Astrocyte of the hippocampus (primary cell): ENCODE measurements around the gene PAGE5.

Experiments
- DNase-seq: peaks from one replicate; pipeline ENCODE4 v3.0.0; 2011; ENCODE audit warnings: low read depth, low spot score

PAGE5 gene, protein sequence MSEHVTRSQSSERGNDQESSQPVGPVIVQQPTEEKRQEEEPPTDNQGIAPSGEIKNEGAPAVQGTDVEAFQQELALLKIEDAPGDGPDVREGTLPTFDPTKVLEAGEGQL

DNA sequence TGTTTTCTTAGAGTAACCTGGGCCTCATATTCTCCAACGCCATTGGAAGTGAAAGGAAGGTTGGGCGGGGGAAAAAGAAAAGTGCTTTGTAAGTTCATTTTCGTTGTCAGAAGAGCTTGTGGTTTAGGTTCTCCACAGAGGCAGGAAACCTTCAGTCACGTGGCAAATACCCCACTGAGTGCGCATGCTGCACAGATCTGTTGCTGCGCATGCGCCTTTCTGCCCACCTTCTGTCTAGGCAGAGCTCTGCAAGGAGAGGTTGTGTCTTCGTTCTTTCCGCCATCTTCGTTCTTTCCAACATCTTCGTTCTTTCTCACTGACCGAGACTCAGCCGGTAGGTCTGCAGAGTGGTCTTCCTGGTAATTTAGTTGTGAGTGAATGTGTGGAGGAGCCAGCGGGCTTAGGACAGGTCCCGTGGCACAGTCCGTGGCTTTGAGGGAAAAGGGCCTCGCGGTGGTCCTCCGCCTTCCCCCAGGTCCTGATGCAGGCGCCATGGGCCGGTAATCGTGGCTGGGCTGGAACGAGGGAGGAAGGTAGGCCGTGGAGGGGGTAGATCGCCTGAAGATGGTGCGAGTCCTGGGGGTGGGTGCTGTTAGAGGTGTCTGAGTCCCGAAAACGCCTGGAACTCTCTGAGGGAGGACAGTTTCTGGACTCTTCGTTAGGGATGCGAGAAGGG, at the start of gene PAGE5:
TSS of gene PAGE5 (plus strand) at position 228 of the 676 bp plus-strand sequence. CDS start 1,037 bp downstream, outside the sequence.
- no peak for DNase-seq

DNA sequence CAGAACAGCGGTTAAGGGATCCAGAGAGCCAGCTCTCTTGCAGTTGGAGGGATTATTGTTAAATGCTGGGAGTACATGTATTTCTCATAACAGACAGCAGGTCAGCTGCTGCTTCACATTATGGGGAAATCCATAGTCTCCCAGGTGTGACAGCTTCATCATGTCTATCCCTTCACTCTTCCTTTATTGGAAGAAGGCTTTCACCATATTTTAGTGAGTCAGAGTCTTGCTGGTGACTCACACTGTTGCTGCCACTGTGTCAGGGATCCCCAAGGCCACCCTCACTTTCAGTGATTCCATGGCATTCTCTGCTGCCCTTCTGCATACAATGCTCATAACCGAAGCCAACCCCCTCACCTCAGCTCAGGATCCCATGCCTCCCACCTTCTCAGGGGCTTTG, 32.9 kb upstream of the PAGE5 start:
- no peak for DNase-seq

GRCh38 chrX:55196688-55197087, 23.5 kb upstream of the PAGE5 start:
- DNase-seq: no peak

GRCh38 chrX:55201930-55202579, 18.1 kb upstream of the PAGE5 start:
- no peak for DNase-seq

GRCh38 chrX:55206162-55206941, 13.8 kb upstream of the PAGE5 start:
- DNase-seq: no peak

DNA sequence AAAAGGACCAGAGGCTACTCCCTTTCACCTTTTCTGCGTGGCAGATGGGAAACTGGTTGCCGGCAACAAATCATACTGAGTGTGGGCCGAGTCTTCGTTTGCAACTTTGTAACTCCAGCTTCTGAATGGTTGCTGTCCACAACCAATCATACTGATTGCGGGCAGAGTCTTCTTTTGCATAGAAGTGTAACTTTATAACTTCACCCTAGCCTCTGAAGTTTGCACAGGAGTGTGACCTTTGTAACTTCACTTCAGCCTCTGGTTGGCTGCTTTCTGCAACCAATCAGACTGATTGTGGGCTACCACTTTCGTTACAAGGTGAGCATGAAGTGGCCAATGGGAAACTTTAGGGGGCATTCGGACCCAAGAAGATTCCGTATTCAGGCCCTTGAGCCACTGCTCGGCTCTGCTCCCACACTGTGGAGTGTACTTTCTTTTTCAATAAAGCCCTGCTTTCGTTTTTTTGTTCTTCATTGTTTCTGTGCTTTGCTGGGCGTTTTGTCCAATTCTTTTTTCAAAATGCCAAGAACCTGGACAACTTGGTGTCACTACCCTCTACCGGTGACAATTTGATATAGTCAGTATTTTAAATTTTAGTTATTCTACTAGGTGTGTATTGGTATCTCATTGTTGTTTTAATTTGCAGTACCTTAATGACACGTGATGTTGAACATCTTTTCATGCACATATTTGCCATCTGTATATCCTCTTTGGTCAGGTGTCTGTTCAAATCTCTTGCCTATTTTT, 9.0 kb upstream of the PAGE5 start:
- DNase-seq: no peak

DNA sequence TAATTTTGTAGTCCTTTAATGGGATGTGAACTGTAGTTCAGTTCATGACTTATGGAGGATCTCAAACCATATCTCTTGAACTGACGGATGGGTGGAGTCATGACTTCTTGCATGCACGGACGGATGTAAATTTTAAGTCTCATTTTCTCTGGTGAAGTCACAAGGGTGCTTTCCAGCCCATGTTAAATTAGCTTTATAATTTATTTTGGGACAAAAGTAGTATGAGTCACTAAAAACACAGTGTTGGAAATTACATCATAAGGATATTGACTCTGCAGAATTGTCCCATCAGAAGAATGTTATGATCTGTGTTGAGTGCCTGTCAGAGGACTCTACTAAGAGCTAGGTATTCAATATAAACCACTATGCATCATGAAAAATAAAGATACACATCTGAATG, 6.8 kb upstream of the PAGE5 start:
- no peak for DNase-seq

DNA sequence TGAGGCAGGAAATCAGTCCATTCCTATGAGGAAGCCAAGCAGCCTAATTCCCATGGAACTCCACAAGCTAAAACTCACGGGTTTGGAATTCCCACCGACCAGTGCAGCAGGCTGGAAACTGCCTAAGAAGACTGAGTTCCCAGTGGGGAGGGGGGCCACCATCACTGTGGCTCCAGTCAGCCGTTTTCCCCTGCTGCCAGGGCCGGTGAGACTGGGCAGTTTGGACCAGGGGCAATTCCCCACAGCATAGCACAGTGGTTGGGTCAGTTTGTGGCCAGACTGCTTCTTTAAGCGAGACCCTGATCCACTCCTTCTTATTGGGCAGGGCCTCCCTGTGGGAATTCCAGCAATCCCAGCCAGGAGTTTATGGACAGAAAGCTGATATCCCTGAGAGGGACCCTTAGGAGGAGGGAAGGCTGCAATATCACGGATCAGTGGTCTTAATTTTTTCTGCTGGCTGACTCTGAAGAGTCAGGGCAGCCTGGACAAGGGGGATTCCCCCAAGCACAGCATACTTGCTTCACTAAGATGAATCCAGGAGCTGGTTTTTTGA, 20.7 kb downstream of the PAGE5 start:
- no peak for DNase-seq

DNA sequence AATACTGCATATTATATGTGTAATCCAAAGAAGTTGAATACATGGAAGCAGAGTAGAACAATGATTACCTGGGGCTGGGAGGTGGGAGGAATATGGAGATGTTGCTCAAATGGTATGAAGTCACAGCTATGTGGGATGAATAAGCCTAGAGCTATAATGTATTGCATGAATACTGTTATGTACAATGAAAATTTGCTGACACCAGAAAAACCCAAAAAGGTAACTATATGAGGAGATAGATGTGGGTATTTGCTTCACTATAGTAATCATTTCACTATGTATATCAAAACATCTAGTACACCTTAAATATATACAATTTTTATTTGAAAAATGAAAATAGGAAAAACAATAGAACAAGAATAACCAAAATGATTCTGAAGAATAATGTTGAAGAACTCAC, 33.4 kb downstream of the PAGE5 start:
- DNase-seq: no peak

DNA sequence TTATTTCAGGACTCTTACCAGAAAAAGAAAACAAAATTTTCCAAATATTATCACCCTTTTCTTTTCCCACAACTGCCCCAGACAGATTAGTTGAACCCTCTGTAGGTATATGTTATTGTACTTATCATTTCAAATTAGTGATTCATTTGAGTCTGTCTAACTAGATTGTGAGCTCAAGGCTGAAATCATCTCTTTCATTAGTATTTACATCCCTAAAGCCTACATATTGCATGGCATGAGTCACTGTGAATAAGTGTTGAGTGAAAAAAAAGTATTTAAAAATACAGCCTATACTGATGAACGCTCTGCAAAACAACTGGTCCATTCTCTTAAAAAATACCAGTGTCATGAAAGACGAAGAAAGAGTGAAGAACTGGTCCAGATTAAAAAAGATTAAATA, 40.7 kb downstream of the PAGE5 start:
- DNase-seq: no peak

- DNase-seq: no peak
Measured at GRCh38 chrX:55264816-55265215, 44.7 kb downstream of the PAGE5 start, which contains the start of gene PAGE3. PAGE3 (minus strand) TSS chrX:55264916; CDS start chrX:55263903, 1,013 bp downstream.
